Uterus (tissue), 2 donors: ENCODE results near the gene TTC38.

Experiments
- CTCF ChIP-seq, 4 experiments: fragments of 200-600 bp in 2 of 4; fragments of 450-650 bp in 2 of 4; sonication (generic) in 2 of 4; IDR thresholded peaks; one replicate each; pipeline ENCODE4 v1.5.1; 2016 to 2019; ENCODE audit warnings: antibody characterized with exemption in 4 of 4, mild to moderate bottlenecking in 2 of 4, moderate library complexity in 1 of 4
- POLR2A ChIP-seq, 2 donors: fragments of 450-650 bp; IDR thresholded peaks; one replicate each; pipeline ENCODE4 v1.6.1; 2016; ENCODE audit warnings: antibody characterized with exemption in 2 of 2, mild to moderate bottlenecking in 1 of 2, moderate library complexity in 1 of 2

- TF ChIP-seq CTCF (IDR thresholded peaks at IDR 0.05) = no peak
- no peak for TF ChIP-seq POLR2A (IDR thresholded peaks at IDR 0.05)
These were observed 21.6 kb upstream of the TTC38 start for GRCh38 chr22:46246178-46246577.
